Mucosa of descending colon (tissue), 3 donors: ENCODE measurements around the gene OR6Q1. TPM values are rescaled to one million over a fixed set of nuclear protein-coding genes. Genes with fewer than 3 reads are reported as not detected.

Experiments used
- ATAC-seq: fragments of 200-7000 bp; cut with Tn5 transposase; one replicate; pipeline ENCODE4 v1.9.1; 2020; ENCODE audit warnings: mild to moderate bottlenecking, moderate library complexity
- DNase-seq, 3 donors: peaks; one replicate each; pipeline ENCODE4 v3.0.0-alpha.2; 2020
- H3K36me3 ChIP-seq: fragments of 200-600 bp; one replicate; pipeline ENCODE4 v1.8.0; 2021; ENCODE audit warnings: low read depth, mild to moderate bottlenecking
- H3K4me1 ChIP-seq: fragments of 200-600 bp; one replicate; pipeline ENCODE4 v1.8.0; 2021; ENCODE audit warnings: low read depth, mild to moderate bottlenecking
- H3K4me3 ChIP-seq: fragments of 200-600 bp; one replicate; pipeline ENCODE4 v1.8.0; 2021; ENCODE audit warnings: mild to moderate bottlenecking
- H3K9me3 ChIP-seq: fragments of 200-600 bp; one replicate; pipeline ENCODE4 v1.8.0; 2021; ENCODE audit warnings: mild to moderate bottlenecking
- CTCF ChIP-seq: fragments of 200-600 bp; IDR thresholded peaks from one replicate; pipeline ENCODE4 v1.8.0; 2022; ENCODE audit warnings: antibody characterized with exemption, mild to moderate bottlenecking
- intact Hi-C, 2 donors: fragments of 100-400 bp; cut with DNase I in 1 of 2; cut with micrococcal nuclease in 1 of 2; formaldehyde crosslinking; loops; one replicate each; pipeline versions ENCODE4 v1.11.0 to v1.11.1; 2022; cut with DNase I, micrococcal nuclease
- total RNA-seq, 3 donors: library from RNA; stranded (reverse); fragmentation: NEBNext Ultra II Directional in 2 of 3; extraction: Animal tissue kit (Norgen Biotek cat#: 25700) in 2 of 3; gene quantifications; one replicate each; pipeline versions ENCODE4 v1.2.1 to v1.2.4, GENCODE V29; 2021 to 2023
- donor health status: DM: no; HTN: no; CAD: no; lungs with moderate emphysema.
- donor health status: DM: no; HTN: no; CAD: no.
- donor health status: DM: no; HTN: yes; CAD: no.

OR6Q1 gene
- total RNA-seq, 3 donors from 2014 or later, result not detected

- intact Hi-C loops, result no loop called here
- H3K4me1 ChIP-seq, result peaks cover 16% of the 10 kb centered on the region
- H3K36me3 ChIP-seq, result no peaks in the 10 kb centered on the region
- DNase-seq (peak; percentile 67 to 88 (median 69)), ATAC-seq (peak; percentile 85)
- H3K9me3 ChIP-seq, result no peaks in the 10 kb centered on the region
- no peak for TF ChIP-seq CTCF
- H3K4me3 ChIP-seq, result no peak overlapping the region
Observed at GRCh38 chr11:58024601-58025091, 6.1 kb upstream of the OR6Q1 start.

- TF ChIP-seq CTCF, result no peak
- DNase-seq, result no peak
- ATAC-seq, result no peak
- Histone ChIP-seq H3K9me3 (no peaks in the 10 kb centered on the region), H3K4me3 (no peak overlapping the region), H3K4me1 (peaks cover 16% of the 10 kb centered on the region), H3K36me3 (no peaks in the 10 kb centered on the region)
- intact Hi-C loops, result no loop called here
Observed at GRCh38 chr11:58027341-58027740, 3.4 kb upstream of the OR6Q1 start.

- no peaks in the 10 kb centered on the region for H3K36me3 ChIP-seq
- ATAC-seq (peak; percentile 27), DNase-seq (peak in 1 of 3 donors; percentile 12)
- H3K4me1 ChIP-seq, result peaks cover 5% of the 10 kb centered on the region
- intact Hi-C loops, result no loop called here
- no peak overlapping the region for H3K4me3 ChIP-seq
- H3K9me3 ChIP-seq, result no peaks in the 10 kb centered on the region
- no peak for TF ChIP-seq CTCF
Observed at GRCh38 chr11:58028687-58029411, 1.9 kb upstream of the OR6Q1 start.

GRCh38 chr11:58034471-58034870, 3.7 kb downstream of the OR6Q1 start:
- intact Hi-C loops, result no loop called here

GRCh38 chr11:58039589-58039988, 8.8 kb downstream of the OR6Q1 start:
- no peak for ATAC-seq
- intact Hi-C loops, result no loop called here
- DNase-seq, result no peak
- Histone ChIP-seq H3K4me3 (no peak overlapping the region), H3K4me1 (no peaks in the 10 kb centered on the region), H3K36me3 (no peaks in the 10 kb centered on the region), H3K9me3 (peaks cover 7% of the 10 kb centered on the region)
- TF ChIP-seq CTCF, result no peak

More at GRCh38 chr11:58034471-58034870, 3.7 kb downstream of the OR6Q1 start:
- DNase-seq, result no peak
- ATAC-seq, result no peak
- TF ChIP-seq CTCF, result no peak
- H3K36me3 ChIP-seq, result no peaks in the 10 kb centered on the region
- H3K9me3 ChIP-seq, result peaks cover 7% of the 10 kb centered on the region
- no peak overlapping the region for H3K4me3 ChIP-seq
- no peaks in the 10 kb centered on the region for H3K4me1 ChIP-seq
